Left ventricle myocardium inferior (tissue), 1 donor: ENCODE data around the gene HMGN4. TPM values are rescaled to one million over a fixed set of nuclear protein-coding genes. Genes with fewer than 3 reads are reported as not detected.
A peak's percentile ranks its signal among the peaks of the same experiment; 100 is the strongest.

Experiments
- DNase-seq: peaks from one replicate; pipeline ENCODE4 v3.0.0-alpha.2; 2020
- H3K27ac ChIP-seq: fragments of 200-600 bp; replicated peaks from 2 replicates; pipeline ENCODE4 v1.8.0; 2021
- H3K27me3 ChIP-seq: fragments of 200-600 bp; 2 replicates; pipeline ENCODE4 v1.8.0; 2021; ENCODE audit warnings: low read depth
- H3K36me3 ChIP-seq: fragments of 200-600 bp; 2 replicates; pipeline ENCODE4 v1.8.0; 2021
- H3K4me1 ChIP-seq: fragments of 200-600 bp; 2 replicates; pipeline ENCODE4 v1.8.0; 2021
- H3K4me3 ChIP-seq: fragments of 200-600 bp; 2 replicates; pipeline ENCODE4 v1.8.0; 2021; ENCODE audit warnings: mild to moderate bottlenecking, moderate library complexity
- H3K9me3 ChIP-seq: fragments of 200-600 bp; replicated peaks from 2 replicates; pipeline ENCODE4 v1.8.0; 2021
- intact Hi-C: fragments of 100-400 bp; cut with micrococcal nuclease; formaldehyde crosslinking; loops from one replicate; pipeline ENCODE4 v1.11.0; 2022
- total RNA-seq: library from RNA; stranded (reverse); fragmentation: NEBNext Ultra II Directional; extraction: Animal tissue kit (Norgen Biotek cat#: 25700); gene quantifications from one replicate; pipeline ENCODE4 v1.2.1, GENCODE V29; 2021
- TF ChIP-seq, protein P1 (sequence below): fragments of 200-600 bp; IDR thresholded peaks from 2 replicates; pipeline ENCODE4 v1.8.0; 2021; ENCODE audit warnings: antibody characterized with exemption, mild to moderate bottlenecking, borderline replicate concordance
- donor health status: DM: no; HTN: yes; CAD: no; lungs with severe emphysema.

Gene HMGN4
- total RNA-seq, 1 donor from 2014 or later: 29.7 TPM

DNA sequence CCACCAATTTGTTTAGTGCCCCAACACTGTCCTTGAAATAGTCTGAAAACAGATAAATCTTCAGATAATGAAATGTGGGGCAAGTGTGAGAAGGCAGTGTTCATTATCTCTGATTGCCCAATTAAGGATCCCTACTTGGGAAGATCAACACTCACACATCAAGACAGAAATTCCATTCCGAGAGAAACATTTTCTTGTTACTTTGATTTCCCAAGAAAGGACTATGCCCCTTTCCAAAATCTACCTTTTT, 16.2 kb downstream of the HMGN4 start:
- TF ChIP-seq, protein P1, sequence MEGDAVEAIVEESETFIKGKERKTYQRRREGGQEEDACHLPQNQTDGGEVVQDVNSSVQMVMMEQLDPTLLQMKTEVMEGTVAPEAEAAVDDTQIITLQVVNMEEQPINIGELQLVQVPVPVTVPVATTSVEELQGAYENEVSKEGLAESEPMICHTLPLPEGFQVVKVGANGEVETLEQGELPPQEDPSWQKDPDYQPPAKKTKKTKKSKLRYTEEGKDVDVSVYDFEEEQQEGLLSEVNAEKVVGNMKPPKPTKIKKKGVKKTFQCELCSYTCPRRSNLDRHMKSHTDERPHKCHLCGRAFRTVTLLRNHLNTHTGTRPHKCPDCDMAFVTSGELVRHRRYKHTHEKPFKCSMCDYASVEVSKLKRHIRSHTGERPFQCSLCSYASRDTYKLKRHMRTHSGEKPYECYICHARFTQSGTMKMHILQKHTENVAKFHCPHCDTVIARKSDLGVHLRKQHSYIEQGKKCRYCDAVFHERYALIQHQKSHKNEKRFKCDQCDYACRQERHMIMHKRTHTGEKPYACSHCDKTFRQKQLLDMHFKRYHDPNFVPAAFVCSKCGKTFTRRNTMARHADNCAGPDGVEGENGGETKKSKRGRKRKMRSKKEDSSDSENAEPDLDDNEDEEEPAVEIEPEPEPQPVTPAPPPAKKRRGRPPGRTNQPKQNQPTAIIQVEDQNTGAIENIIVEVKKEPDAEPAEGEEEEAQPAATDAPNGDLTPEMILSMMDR: no peak
- Histone ChIP-seq H3K36me3 (no peaks in the 10 kb centered on the region), H3K27ac (peak overlapping the region; percentile 86)

DNA sequence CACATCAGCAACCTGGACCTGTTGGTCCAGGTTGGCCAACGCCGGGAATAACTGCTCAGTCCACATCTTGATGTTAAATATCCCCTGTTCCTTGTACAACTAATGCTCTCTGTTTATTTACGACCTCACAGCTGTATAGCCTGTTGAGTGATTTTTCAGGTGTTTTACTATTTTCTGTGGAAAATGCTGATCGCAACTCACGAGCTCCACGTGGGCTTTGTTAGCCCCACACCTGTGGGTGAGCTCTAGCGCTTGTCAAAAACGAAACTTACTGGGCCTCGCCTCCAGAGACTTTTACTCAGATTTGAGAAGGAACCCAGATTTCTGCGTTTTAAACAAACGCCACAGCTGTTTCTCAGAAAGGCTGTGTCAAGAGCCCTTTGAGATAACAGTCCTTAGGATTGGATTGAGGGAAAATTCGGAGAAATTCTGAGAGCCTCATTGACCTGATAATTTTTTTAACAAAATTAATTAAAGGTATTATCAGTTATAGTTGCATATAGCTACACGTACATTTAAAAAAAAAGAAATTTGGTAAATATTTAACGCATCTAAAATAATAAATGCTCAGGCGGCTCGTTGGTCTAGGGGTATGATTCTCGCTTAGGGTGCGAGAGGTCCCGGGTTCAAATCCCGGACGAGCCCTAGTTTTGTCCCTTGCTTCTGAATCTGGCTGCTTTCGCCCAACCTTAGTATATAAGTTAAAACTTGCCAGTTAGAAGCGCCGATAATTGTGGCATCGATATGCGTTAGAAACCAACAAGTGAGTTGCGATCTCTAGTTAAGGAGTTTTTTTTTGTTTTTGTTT, 16.7 kb downstream of the HMGN4 start:
- intact Hi-C loops: no loop called here
- peak overlapping the region; percentile 86 for H3K27ac ChIP-seq
- H3K4me1 ChIP-seq: peaks cover 35% of the 10 kb centered on the region
- H3K27me3 ChIP-seq: no peaks in the 10 kb centered on the region
- H3K36me3 ChIP-seq: no peaks in the 10 kb centered on the region
- TF ChIP-seq, protein P1: no peak
- peak overlapping the region; percentile 72 for H3K4me3 ChIP-seq
- no peaks in the 10 kb centered on the region for H3K9me3 ChIP-seq
- DNase-seq: peak; percentile 34

More for the DNA sequence above, 16.2 kb downstream of the HMGN4 start:
- intact Hi-C loops: no loop called here
- Histone ChIP-seq H3K4me3 (peak overlapping the region; percentile 72), H3K27me3 (no peaks in the 10 kb centered on the region), H3K4me1 (peaks cover 38% of the 10 kb centered on the region), H3K9me3 (no peaks in the 10 kb centered on the region)
- no peak for DNase-seq

DNA sequence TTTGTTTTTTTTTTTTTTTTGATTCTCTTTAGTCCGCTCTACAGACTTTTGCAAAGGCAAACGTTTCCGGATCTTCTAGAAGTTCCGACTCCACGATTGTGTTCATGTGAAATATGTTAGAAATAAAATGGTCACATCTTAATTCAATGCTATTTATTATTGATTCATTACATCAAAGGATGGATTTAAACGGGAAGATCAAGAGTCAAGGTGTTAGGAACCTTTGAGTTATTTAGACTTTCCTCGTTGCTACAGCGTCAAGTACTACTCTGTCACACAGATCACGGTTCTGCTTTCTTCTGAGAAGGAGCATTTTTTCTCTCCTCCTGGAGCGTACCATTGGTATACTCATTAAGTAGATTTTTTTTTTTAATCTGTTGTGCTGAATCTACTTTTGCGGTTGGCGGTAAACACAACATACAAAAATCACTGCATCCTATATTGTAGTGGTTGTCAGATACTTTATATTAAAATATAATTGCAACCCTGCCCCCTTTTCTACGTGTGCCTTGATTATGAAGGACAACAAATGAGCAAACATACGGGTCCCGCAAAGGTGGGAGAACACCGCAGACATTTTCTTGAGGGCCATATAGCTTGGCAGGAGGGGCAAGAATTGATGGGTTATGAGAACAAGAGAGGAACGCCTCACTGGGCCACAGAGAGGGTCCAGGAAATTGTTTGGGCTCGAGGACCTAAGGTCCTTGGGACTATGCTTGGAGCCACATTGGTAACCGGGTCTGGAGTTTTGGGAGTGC, 17.5 kb downstream of the HMGN4 start:
- TF ChIP-seq, protein P1: no peak
- Histone ChIP-seq H3K36me3 (no peaks in the 10 kb centered on the region), H3K4me3 (peak overlapping the region; percentile 72), H3K27ac (peak overlapping the region; percentile 86), H3K27me3 (no peaks in the 10 kb centered on the region), H3K9me3 (no peaks in the 10 kb centered on the region), H3K4me1 (peaks cover 27% of the 10 kb centered on the region)
- intact Hi-C loops: no loop called here
- DNase-seq: no peak

DNA sequence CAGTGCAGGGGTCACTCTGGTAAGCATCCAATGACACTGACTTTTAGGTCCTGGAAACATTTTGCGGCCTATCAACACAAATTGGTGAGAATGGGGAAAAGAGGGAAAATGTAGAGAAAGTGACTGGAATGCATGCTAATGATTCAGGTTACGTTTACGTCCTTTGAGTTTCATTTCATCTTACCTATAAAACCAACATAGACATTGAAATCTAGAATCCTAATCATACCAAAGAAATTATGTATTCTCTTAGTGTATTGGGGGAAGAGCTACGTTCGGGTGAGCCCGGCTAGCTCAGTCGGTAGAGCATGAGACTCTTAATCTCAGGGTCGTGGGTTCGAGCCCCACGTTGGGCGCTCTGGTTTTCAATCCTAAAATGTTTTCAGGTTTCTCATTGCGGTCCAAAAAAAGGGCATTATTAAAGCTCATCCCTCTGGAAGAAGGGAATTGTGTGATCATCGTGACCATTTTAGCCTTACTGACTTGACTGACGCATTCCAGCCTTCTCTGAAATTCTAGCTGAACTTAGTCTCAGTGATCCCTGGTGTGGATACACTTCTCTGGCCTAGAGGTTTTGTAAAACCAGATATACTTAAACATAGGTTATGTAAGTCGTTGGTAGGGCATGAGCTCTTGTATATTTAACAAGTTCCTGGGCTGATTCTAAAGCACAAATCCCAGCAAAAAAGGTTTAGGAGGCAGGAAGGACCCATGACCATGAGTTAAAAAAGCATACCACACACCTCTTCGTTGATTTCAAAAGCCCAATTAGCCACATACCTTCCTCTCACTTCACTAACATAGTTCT, 18.3 kb downstream of the HMGN4 start:
- TF ChIP-seq, protein P1: no peak
- H3K36me3 ChIP-seq: no peaks in the 10 kb centered on the region
- no peak overlapping the region for H3K4me3 ChIP-seq
- intact Hi-C loops: no loop called here
- peak overlapping the region; percentile 23 for H3K27ac ChIP-seq
- peaks cover 26% of the 10 kb centered on the region for H3K4me1 ChIP-seq
- peak; percentile 46 for DNase-seq
- H3K9me3 ChIP-seq: no peaks in the 10 kb centered on the region
- H3K27me3 ChIP-seq: no peaks in the 10 kb centered on the region
